Stimulated activated CD8-positive, alpha-beta memory T cell treated with anti-CD3 and anti-CD28 coated beads, Interleukin-15, amount 100 ng/mL, for 4 hours (primary cell): ENCODE measurements around the gene UCP3.

Experiments
- DNase-seq, 2 donors: peaks; one replicate each; pipeline ENCODE4 v3.0.0-alpha.2; 2020; ENCODE audit warnings: low read depth in 2 of 2

UCP3 gene

GRCh38 chr11:73978576-73979086 is 30.3 kb downstream of the UCP3 start:
- no peak for DNase-seq

- no peak for DNase-seq
Measured at GRCh38 chr11:73977856-73978519, 30.9 kb downstream of the UCP3 start.

- no peak for DNase-seq
Measured at GRCh38 chr11:73976451-73977151, 32.3 kb downstream of the UCP3 start.

- DNase-seq: no peak
Measured at GRCh38 chr11:73975479-73975757, 33.5 kb downstream of the UCP3 start.

- no peak for DNase-seq
Measured at GRCh38 chr11:73974604-73975478, 34.0 kb downstream of the UCP3 start.

- DNase-seq: no peak
Measured at GRCh38 chr11:73972620-73973449, 36.0 kb downstream of the UCP3 start.

GRCh38 chr11:73972187-73972586 is 36.7 kb downstream of the UCP3 start:
- DNase-seq: no peak

DNA sequence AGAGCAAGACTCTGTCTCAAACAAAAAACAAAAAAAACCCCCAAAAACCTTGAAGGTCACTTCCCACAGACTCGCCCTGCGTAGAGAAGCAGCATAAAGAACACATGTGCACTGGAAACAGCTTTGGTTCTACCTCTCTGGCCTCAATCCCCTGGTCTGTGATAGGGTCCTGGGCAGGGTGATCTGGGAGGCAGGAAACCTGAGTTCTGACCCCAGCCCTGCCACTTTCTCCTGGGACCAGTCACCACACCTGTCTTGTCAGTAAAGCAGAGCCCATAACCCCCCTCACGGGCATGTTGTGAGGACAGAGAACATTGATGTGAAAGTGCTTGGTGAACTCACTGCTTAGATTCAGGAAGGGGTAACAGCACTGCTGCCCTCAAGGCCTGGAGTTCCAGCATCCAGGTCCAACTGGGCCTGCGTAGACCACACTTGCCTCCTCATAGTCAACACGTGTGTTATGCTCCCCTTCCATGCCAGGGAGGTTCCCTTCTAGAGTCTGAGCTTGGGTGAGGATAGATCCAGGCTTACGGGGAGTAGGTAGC is 37.6 kb downstream of the UCP3 start:
- DNase-seq: no peak

DNA sequence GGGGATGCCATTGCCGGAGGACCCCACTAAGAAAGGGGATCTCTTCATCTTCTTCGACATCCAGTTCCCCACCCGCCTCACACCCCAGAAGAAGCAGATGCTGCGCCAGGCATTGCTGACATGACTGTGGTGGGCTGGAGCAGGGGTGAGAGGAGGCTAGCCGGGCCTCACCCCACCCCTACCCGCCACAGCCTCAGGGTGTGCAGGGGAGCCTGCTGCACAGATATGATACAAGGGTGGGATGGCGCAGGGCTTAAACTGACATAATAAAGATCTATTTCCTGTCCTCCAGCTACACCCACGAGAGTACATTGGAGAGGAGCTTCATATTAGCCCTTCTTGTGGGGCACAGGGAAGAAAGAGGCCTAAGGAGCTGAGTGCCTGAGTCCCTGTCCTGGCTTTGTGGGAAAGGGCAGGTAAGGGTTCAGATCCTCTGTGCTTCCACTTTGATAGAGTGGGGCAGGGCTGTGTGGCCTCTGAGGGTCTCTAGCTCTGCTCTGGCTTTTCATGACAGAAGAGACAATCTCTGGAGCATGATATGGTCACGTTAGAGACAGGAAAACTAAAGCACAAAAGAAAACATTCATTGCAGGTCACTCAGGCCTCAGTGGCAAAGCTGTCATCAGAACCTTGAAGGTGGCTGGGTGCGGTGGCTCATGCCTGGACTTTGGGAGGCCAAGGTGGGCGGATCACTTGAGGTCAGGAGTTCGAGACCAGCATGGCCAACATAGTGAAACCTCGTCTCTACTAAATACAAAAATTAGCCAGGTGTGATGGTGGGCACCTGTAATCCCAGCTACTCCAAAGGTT is 38.7 kb downstream of the UCP3 start:
- DNase-seq: no peak

GRCh38 chr11:73969091-73969490 is 39.8 kb downstream of the UCP3 start:
- no peak for DNase-seq

GRCh38 chr11:73968356-73968966 is 40.4 kb downstream of the UCP3 start:
- no peak for DNase-seq

- no peak for DNase-seq
Measured at GRCh38 chr11:73965764-73966121, 43.1 kb downstream of the UCP3 start.

DNA sequence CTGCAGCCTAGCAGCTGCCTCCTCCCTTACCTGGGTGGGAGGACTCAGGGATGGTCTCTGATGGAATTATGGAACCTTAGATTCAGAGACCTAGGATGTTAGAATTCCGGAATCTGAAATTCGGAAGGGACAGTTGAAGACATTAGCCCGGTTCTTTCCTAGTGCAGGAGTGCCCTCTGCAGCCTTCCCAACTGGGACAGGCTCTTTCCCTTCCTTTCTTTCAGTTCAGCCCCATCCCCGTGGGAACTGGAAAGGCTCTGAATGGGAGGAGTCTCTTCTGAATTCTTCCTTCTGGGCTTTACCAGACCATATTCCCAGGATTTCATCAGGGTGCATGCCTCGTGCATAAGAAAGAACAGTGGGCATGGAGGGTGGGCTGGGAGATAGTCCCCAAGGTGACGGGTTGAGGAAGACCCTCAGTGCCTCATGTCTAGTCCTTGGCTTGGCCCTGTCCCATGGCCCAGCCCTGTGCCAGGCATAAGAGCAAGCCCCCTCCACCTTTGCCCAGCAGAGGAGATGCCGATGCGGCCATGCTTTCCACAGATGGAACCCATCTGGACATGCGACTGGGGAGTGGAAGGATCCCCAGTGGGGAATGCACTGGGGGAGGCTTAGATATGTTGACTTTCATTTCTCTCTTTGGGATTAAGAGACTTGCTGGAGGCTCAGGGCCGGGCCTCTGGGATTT is 43.7 kb downstream of the UCP3 start:
- no peak for DNase-seq

DNA sequence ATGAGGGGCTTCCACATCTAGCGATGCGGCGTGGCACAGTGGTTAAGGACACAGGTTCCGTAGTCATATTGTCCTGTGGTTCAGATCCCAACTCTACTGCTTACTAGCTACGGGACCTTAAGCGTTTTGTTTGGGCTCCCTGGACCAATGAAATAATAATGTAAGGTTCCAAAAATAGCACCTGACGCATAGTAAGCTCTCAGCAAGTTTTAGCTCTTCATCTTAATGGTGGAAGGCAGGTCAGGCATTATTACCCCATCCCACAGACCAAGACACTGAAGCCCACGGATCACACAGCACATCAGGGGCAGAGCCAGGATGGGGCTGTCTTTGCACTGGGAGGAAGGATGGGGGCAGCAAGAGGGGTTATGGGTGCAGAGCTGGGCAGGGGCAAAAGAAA is 45.0 kb downstream of the UCP3 start:
- DNase-seq: no peak

- no peak for DNase-seq
Measured at GRCh38 chr11:73962101-73962705, 46.7 kb downstream of the UCP3 start.

GRCh38 chr11:73961321-73961720 is 47.6 kb downstream of the UCP3 start:
- DNase-seq: no peak

DNA sequence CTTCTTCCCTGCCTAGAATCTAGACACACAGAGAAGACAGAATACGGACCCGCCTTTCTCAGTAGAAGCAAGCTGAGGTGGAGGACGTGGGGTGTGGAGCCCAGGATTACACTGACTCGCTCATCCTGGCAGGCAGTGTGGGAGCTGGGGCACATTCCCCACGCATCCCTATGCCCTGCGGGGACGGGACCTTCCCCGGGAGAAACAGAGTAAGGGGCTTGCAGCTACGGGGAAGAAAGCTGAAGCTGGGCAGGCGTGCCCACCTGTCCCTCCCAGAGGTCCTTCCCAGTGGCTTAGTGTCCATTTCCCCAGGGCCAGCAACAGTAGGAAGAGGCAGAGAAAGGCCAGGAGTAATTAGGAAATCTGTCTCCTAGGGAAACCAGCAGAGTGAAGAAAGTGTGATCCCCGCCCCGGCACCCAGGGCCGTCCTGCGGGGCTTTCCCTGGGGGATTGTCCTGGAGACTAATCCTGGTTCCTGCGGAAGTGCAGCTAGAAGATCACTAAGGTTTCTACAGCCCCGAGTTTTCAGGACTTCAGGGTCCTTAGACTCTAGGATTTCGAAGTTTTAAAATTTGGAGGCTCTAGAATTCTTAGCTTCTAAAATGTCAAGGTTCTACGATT is 50.3 kb downstream of the UCP3 start:
- no peak for DNase-seq

DNA sequence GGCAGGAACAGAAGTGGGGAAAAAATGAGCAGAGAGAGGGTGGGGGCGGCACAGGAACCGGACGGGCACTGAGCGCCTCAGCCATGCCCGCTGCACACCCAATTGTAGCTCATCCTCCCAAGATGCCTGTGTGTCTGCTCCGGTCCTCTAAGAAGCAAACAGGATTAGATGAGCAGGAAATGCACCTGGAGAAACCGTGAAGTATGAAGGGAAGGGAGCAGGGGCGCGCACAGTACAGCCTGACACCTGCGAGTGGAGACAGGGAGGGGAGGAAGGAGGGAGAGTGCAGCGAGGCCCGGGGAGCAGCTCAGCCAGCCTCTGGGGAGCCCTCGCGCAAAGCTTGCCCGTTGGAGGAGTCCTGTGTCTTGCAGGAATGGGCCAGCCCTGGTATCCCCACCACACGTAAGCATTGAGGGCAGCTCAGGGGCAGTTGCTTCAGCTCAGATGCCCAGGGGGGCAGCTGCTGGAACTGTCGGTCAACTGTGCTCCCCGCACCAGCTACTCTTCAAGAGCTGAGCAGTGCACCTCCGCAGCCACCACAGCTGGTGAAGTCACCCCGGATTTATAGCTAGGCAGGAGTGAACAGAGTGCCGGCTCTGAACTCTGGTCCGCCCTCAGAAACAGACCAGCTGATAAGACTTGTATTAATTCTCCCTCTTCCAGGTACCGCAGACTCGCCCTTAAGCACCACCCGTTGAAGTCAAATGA is 51.1 kb downstream of the UCP3 start:
- DNase-seq: no peak
